ENCODE results near the gene N4BP2L1. TPM values are rescaled to one million over a fixed set of nuclear protein-coding genes. Genes with fewer than 3 reads are reported as not detected.

The N4BP2L1 gene
- 10 to 100 TPM; 26.2 to 32.2 TPM for total RNA-seq

DNA sequence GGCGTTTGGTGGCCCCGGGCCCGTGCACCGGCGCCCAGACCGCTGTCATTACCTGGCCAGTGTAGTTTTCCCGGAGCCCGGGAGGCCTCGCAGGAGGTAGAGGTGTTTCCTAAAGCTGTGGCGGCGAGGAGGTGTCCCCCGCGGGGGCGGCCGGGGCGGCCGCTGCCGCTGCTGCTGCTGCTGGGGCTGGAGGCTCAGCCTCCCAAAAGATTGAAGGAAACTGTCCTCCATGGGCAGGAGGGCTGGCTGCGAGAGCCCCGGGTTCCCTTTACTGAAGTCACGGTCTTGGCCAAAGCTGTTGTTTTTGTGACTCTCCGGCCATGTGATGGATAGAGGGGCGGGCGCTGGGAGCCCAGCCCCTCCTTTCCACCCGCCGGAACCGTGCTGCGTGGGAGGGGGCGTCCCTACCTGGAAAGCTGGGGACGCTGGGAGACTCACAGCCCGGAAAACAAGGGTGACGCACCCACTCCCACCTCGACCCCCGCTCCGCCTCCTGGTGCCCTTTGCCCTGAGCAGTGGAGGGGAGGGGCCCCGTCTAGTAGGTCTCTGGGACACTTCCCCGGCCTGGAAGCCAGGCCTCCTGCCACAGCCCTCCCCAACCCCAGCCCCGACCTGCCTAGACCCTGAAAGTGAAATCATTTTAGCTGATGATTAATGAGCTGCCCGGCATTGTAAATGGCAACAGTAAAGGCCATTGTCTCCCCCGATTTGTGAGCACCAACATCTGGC lies at the start of gene N4BP2L1:
Gene N4BP2L1, minus strand, starts transcription at position 279 of the 729 bp plus-strand sequence. Its CDS starts 48 bp downstream, at position 231.
- Mint-ChIP-seq H3K9me3 (no peaks in the 10 kb centered on the region), H3K4me3 (peak within 1 kb of the TSS; percentile 91), H3K4me1 (ENCODE audit: low read depth) (peaks cover 33% of the 10 kb centered on the region), H3K36me3 (ENCODE audit: low read depth) (peaks cover 27% of the 10 kb centered on the region), H3K27me3 (no peaks in the 10 kb centered on the region), H3K27ac (peak within 1 kb of the TSS; percentile 98)
- CTCF ChIA-PET, result interaction anchor here (0.7 to 2.0 kb wide), 7 partner anchors 11 to 518 kb away, joined by 3 to 6 read pairs (median 3); no protein-coding TSS in a partner anchor
- peak; percentile 96 for DNase-seq
- ATAC-seq, result peak; percentile 85
- TF ChIP-seq, protein P1, sequence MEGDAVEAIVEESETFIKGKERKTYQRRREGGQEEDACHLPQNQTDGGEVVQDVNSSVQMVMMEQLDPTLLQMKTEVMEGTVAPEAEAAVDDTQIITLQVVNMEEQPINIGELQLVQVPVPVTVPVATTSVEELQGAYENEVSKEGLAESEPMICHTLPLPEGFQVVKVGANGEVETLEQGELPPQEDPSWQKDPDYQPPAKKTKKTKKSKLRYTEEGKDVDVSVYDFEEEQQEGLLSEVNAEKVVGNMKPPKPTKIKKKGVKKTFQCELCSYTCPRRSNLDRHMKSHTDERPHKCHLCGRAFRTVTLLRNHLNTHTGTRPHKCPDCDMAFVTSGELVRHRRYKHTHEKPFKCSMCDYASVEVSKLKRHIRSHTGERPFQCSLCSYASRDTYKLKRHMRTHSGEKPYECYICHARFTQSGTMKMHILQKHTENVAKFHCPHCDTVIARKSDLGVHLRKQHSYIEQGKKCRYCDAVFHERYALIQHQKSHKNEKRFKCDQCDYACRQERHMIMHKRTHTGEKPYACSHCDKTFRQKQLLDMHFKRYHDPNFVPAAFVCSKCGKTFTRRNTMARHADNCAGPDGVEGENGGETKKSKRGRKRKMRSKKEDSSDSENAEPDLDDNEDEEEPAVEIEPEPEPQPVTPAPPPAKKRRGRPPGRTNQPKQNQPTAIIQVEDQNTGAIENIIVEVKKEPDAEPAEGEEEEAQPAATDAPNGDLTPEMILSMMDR (IDR thresholded peaks at IDR 0.05), result no peak
- POLR2A ChIA-PET, result interaction anchor here (0.6 to 3.9 kb wide), 8 partner anchors 9 to 1283 kb away, joined by 3 to 38 read pairs (median 4); partner anchors contain the start of genes BRCA2 and ZAR1L
- intact Hi-C loops (cut with micrococcal nuclease), result loop anchor here (5.0 kb wide), 2 partner anchors 109 to 111 kb away; partner anchors contain the start of genes BRCA2, N4BP2L2 and ZAR1L

DNA sequence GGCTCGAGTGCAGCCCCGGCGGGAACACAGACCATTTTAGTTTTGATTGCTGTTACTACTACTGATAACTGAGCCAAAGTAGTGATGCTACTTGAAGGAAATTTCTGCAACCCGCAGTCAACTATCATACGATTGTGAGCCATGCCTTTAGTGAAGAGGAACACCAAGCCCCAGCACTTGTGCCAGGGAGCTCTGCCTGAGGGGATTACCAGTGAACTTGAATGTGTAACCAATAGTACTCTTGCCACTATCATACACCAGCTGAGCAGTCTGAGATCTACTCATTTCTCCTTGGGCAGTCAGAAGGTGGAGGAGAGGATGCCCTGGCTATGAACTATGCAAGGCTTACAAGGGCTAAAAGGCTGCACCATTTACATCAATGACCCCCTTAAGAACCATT lies 49.0 kb upstream of the N4BP2L1 start:
- DNase-seq (no peak), ATAC-seq (no peak)
- Mint-ChIP-seq H3K27me3 (no peaks in the 10 kb centered on the region), H3K4me1 (ENCODE audit: low read depth) (peaks cover 7% of the 10 kb centered on the region), H3K36me3 (ENCODE audit: low read depth) (peaks cover 3% of the 10 kb centered on the region), H3K27ac (no peak overlapping the region), H3K4me3 (no peak overlapping the region), H3K9me3 (no peaks in the 10 kb centered on the region)
- TF ChIP-seq, protein P1 (IDR thresholded peaks at IDR 0.05), result no peak
- ChIA-PET CTCF (interaction anchor here (0.6 kb wide), 1 partner anchor 43 kb away, joined by 3 read pairs; no protein-coding TSS in a partner anchor), POLR2A (interaction anchor here (1.0 kb wide), 1 partner anchor 120 kb away, joined by 3 read pairs; no protein-coding TSS in a partner anchor)
- intact Hi-C loops (cut with micrococcal nuclease), result no loop called here

DNA sequence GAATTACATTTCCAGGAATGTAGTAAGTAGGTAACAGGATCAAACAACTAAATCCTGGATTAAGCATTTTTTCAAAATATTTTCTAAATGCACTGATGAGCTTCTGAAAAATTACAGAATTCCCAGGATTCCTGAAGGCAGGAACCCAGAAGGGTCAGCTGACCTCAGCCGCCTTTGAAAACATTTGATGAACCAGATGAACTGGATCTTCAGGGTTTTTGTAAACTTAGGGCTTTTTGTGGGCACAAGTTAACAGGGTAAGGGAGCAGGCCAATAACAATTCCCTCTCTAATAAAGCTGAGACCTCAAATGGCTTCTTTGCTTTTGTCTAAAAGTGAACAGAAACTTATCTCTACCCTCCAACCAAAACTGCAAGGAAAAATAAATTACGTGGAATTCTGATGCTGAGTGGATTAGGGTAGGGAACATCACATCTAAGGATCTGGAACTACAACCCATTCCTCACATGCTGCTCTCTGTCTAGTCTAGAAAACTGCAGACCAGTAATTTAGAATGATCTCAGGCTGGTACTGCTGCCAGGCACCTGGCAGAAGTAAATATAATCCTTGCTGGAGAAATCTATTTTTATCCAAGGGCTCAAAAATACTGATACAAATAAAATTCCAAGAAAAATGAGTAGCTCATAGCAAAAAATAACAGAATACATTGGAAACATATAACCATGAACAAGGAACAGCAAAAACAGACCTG lies 48.2 kb upstream of the N4BP2L1 start:
- ChIA-PET POLR2A (interaction anchor here (1.0 kb wide), 1 partner anchor 121 kb away, joined by 3 read pairs; no protein-coding TSS in a partner anchor), CTCF (interaction anchor here (0.6 to 1.2 kb wide), 2 partner anchors 44 to 105 kb away, joined by 3 read pairs; no protein-coding TSS in a partner anchor)
- H3K27me3 Mint-ChIP-seq, result no peaks in the 10 kb centered on the region
- no peak overlapping the region for H3K4me3 Mint-ChIP-seq
- no peaks in the 10 kb centered on the region for H3K9me3 Mint-ChIP-seq
- no peak overlapping the region for H3K27ac Mint-ChIP-seq
- TF ChIP-seq, protein P1 (IDR thresholded peaks at IDR 0.05), result no peak
- H3K4me1 Mint-ChIP-seq (ENCODE audit: low read depth), result peaks cover 9% of the 10 kb centered on the region
- ATAC-seq (no peak), DNase-seq (no peak)
- peaks cover 3% of the 10 kb centered on the region for H3K36me3 Mint-ChIP-seq (ENCODE audit: low read depth)
- intact Hi-C loops (cut with micrococcal nuclease), result no loop called here

DNA sequence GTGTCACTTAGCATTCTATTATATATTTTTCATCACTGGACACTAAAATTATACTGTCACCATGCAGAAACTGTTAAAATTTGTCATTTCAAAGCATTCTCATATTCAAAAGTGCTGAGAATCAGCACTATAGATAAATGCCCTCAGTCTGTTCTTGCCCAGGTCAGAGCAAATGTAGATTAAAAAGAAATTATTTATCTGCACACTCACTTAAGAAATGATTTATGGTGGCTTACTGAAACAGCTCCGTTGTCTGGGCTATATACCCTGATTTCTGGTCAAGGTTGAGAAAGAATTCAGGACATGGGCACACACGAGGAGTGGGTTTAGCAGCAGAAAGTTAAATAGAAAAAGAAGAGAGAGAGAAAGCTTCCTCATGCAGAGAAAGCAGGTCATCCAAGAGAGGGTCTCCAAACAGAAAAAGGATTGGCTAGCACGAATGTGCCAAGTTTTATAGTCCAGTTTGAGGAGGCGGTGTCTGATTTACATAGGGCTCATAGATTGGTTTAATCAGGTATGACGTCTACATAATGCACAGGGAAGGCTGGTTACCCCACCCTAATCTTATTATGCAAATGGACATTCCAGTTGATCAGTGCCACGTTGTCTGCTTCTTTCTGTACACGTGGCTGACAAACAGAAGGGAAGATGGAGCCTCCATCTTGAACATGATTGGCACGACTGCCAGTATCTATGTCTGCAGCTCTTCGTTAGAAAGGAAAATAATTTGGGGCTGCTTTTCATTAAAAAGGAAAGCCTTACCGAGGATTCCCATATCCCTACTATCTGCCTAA lies 47.3 kb upstream of the N4BP2L1 start:
- ChIA-PET CTCF (interaction anchor here (1.2 kb wide), 1 partner anchor 106 kb away, joined by 3 read pairs; no protein-coding TSS in a partner anchor), POLR2A (no interaction called here)
- intact Hi-C loops (cut with micrococcal nuclease), result no loop called here
- Mint-ChIP-seq H3K36me3 (ENCODE audit: low read depth) (peaks cover 3% of the 10 kb centered on the region), H3K4me1 (ENCODE audit: low read depth) (peaks cover 9% of the 10 kb centered on the region), H3K27ac (no peak overlapping the region), H3K9me3 (no peaks in the 10 kb centered on the region), H3K27me3 (no peaks in the 10 kb centered on the region), H3K4me3 (no peak overlapping the region)
- ATAC-seq, result no peak
- TF ChIP-seq, protein P1 (IDR thresholded peaks at IDR 0.05), result no peak
- DNase-seq, result no peak
